UCSD-AML1 (cell line): ENCODE data around the gene SH3RF1.

Source experiments
- DNase-seq: peaks from one replicate; lab custom pipeline; 2025; ENCODE audit not compliant: unreplicated experiment; lab: John Stamatoyannopoulos, UW

Gene SH3RF1

GRCh38 chr4:169110633-169111032 is 160.1 kb downstream of the SH3RF1 start:
- DNase-seq = no peak

- DNase-seq = no peak
Observed at GRCh38 chr4:169109035-169109675, 161.6 kb downstream of the SH3RF1 start.

GRCh38 chr4:169108303-169108702 is 162.5 kb downstream of the SH3RF1 start:
- DNase-seq = no peak

GRCh38 chr4:169107528-169107927 is 163.2 kb downstream of the SH3RF1 start:
- DNase-seq = no peak

GRCh38 chr4:169106696-169107229 is 164.0 kb downstream of the SH3RF1 start:
- no peak for DNase-seq

- peak; percentile 8 for DNase-seq
Observed at GRCh38 chr4:169105620-169106019, 165.1 kb downstream of the SH3RF1 start.

- no peak for DNase-seq
Observed at GRCh38 chr4:169103966-169104412, 166.8 kb downstream of the SH3RF1 start.

- no peak for DNase-seq
Observed at GRCh38 chr4:169102026-169102425, 168.7 kb downstream of the SH3RF1 start.

GRCh38 chr4:169100670-169101101 is 170.1 kb downstream of the SH3RF1 start:
- DNase-seq = peak; percentile 9

- DNase-seq = no peak
Observed at GRCh38 chr4:169099771-169100180, 171.0 kb downstream of the SH3RF1 start.

- no peak for DNase-seq
Observed at GRCh38 chr4:169098969-169099690, 171.6 kb downstream of the SH3RF1 start.

- DNase-seq = peak; percentile 38
Observed at GRCh38 chr4:169098532-169098931, 172.2 kb downstream of the SH3RF1 start.

GRCh38 chr4:169098054-169098497 is 172.7 kb downstream of the SH3RF1 start:
- DNase-seq = no peak

- DNase-seq = no peak
Observed at GRCh38 chr4:169096221-169096620, 174.5 kb downstream of the SH3RF1 start.

- peak; percentile 9 for DNase-seq
Observed at GRCh38 chr4:169094656-169095231, 176.0 kb downstream of the SH3RF1 start.

- no peak for DNase-seq
Observed at GRCh38 chr4:169092889-169093522, 177.8 kb downstream of the SH3RF1 start.

GRCh38 chr4:169090484-169091215 is 180.1 kb downstream of the SH3RF1 start:
- no peak for DNase-seq

GRCh38 chr4:169089004-169089403 is 181.8 kb downstream of the SH3RF1 start:
- DNase-seq = no peak

- no peak for DNase-seq
Observed at GRCh38 chr4:169084954-169085353, 185.8 kb downstream of the SH3RF1 start.

- no peak for DNase-seq
Observed at GRCh38 chr4:169080981-169081380, 189.8 kb downstream of the SH3RF1 start.
